Measurements from ENCODE around the gene ACTR1B.
"Not testable (repeated sequence)": the region's sequence is repeated elsewhere in the genome, so short reads cannot be mapped to it uniquely, and the experiment has no call there.

ACTR1B gene

DNA sequence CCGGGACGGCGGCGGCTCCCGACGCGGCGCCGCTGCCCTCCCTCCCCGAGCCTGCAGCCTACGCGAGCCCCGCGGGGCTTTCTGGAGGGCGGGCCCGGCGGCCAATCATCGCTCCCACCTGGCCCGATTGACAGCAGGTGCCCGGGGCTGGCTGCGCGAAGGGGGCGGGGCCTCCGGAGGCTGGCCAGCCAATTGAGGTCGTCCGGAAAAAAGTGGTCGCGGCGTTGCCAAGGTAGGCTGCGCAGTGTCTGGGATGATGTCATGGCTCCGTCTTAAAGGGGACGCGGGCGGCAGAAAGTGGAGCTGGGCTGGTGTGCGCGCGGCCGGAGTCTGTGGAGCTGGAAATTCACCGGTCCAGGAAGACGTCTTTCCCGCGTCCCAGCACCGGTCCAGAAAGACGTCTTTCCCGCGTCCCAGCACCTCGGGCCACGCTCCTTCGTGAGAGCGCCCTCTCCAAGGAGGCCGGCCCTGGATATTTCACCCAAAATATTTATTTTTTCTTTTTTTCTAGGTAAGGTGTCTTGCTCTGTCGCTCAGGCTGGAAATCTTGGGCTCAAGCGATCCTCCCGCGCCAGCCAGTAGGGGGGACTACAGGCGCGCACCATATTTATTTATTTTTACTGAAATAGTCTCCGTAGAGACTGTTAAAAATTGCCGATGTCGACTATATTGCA is at the start of gene ACTR1B:
TSS of gene ACTR1B (minus strand) at position 83 of the 674 bp plus-strand sequence. CDS start 154 bp downstream, outside the sequence.
- DNase-seq (ENCODE audit: low read depth in 2 of 2): peak; percentile 96 to 98

- peak; percentile 52 to 68 for DNase-seq (ENCODE audit: low read depth in 2 of 2)
Measured at GRCh38 chr2:97712693-97713295, 49.0 kb upstream of the ACTR1B start.

DNA sequence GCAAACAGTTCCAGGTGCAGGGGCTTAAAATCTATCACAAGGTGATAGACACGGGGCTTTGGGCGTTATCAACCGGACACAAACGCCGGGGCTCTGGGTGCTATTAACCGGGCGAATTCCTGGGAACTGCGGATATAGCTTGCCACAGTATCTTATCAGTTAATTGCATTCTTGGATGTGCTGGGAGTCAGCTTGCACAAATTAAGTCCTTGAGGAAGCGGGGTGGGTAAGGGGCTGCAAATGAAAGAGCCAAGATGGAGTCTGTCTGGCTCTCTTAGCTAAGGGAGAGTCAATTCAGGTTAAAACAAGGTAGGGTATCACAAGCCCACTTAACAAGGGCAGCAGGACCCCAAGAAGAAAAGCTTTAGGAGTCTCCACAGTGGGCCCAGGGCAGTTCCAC is 48.3 kb upstream of the ACTR1B start:
- DNase-seq (ENCODE audit: low read depth in 2 of 2): not testable (repeated sequence)

DNA sequence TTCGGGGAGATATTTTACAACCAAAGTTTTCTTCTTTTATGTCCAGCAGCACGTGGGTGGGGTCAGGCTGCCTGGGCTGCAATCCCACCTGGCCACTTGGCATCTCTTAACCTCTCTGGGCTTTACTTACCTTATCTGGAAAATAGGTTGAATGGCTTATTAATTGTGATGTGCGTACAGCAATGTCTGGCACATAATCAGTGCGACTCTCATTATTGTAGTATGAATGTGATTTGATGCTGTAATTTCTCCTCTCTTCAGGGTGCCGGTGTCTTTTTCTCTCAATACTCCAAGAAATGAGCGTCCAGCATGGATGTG is 47.5 kb upstream of the ACTR1B start:
- no peak for DNase-seq (ENCODE audit: low read depth in 2 of 2)

DNA sequence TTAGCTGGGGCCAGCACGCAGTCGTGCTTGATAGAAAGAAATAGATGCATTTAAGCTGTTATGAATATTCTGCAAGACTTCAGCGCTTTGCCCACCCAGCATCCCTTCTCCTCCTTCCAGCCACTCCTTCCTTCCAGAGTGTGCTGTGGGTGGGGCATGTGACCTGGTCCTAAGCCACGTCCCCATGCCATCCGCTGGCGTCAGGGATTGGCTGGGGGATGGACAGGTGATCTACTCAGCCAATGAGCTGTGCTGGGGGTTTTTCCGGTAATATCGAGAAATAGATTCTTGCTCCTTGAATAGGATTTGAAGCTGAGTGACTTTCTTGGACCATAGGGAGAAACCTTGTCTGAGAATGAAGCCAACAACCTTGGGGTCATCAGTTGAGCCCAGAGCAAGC is 44.8 kb upstream of the ACTR1B start:
- DNase-seq (ENCODE audit: low read depth in 2 of 2): no peak

- DNase-seq (ENCODE audit: low read depth in 2 of 2): no peak
Measured at GRCh38 chr2:97708048-97708380, 44.2 kb upstream of the ACTR1B start.

GRCh38 chr2:97707362-97708047 is 43.7 kb upstream of the ACTR1B start:
- no peak for DNase-seq (ENCODE audit: low read depth in 2 of 2)

- no peak for DNase-seq (ENCODE audit: low read depth in 2 of 2)
Measured at GRCh38 chr2:97706708-97707345, 43.0 kb upstream of the ACTR1B start.

DNA sequence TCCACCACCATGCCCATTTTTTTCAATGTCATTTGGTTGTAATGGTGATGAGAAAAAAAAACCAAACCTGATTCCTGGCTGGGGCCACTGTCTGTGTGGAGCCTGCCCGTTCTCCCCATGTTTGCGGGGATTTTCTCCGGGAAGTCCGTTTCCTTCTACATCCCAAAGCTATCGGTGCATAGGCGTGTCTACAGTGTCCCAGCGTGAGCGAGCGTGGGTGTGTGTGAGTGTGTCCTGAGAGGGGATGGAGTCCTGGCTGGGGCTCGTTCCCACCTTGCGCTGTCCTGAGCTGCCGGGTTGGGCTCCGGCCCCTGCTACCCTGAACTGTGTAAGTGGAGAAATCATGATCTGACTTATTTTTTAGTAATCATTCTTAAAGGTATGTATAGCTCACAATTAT is 42.3 kb upstream of the ACTR1B start:
- DNase-seq (ENCODE audit: low read depth in 2 of 2): no peak

GRCh38 chr2:97704989-97705388 is 41.1 kb upstream of the ACTR1B start:
- DNase-seq (ENCODE audit: low read depth in 2 of 2): no peak

- DNase-seq (ENCODE audit: low read depth in 2 of 2): no peak
Measured at GRCh38 chr2:97703741-97704140, 39.9 kb upstream of the ACTR1B start.

- DNase-seq (ENCODE audit: low read depth in 2 of 2): no peak
Measured at GRCh38 chr2:97702731-97703470, 39.1 kb upstream of the ACTR1B start.

- DNase-seq (ENCODE audit: low read depth in 2 of 2): no peak
Measured at GRCh38 chr2:97701851-97702465, 38.1 kb upstream of the ACTR1B start.

GRCh38 chr2:97701186-97701585 is 37.3 kb upstream of the ACTR1B start:
- no peak for DNase-seq (ENCODE audit: low read depth in 2 of 2)

DNA sequence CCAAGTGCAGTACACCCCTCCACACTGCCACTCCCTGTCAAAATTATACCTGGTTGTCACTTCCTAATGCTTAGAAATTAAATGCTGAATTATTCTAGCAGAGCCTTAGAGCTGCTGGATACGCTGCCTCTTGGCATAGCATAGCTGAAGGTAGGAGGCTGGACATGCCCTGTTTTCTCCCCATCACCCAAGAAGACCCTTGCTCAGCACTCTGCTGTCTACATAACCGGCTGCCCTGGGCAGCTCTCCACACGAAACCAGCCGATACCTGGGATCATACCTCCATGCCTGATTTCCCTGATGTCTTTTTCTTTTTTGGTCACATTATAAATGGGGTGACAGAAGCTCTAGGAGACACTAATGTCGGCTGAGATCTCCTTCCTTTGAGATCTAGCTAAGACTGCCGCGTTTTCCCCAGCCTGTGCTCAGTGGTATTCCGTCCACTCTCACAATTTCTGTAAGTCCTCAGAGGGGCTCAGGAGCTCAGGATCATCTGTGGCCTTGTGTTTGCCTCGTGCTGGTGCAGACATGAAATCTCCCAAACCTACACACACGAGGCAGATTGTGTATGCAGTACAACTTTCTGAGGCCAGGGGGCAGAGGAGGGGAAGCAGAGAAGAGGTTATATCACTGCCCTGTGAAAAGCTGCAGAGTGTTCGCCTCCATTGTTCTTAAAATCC is 36.1 kb upstream of the ACTR1B start:
- no peak for DNase-seq (ENCODE audit: low read depth in 2 of 2)

GRCh38 chr2:97698530-97698929 is 34.7 kb upstream of the ACTR1B start:
- DNase-seq (ENCODE audit: low read depth in 2 of 2): no peak

- peak; percentile 69 to 81 for DNase-seq (ENCODE audit: low read depth in 2 of 2)
Measured at GRCh38 chr2:97697252-97698235, 33.7 kb upstream of the ACTR1B start.

DNA sequence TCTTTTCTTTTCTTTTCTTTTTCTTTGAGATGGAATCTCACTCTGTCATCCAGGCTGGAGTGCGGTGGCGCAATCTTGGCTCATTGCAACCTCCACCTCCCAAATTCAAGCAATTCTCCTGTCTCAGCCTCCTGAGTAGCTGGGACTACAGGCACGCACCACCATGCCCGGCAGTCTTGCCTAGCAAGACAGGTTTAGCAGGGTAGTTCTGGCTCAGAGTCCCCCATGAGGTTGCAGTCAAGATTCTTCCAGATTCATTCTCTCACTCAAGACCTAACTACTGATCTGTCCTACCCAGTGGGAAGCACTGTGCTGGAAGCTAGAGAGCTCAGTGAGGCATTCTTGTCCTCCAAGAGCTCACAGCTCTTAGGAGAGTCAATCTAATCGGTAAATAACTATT is 31.9 kb upstream of the ACTR1B start:
- DNase-seq (ENCODE audit: low read depth in 2 of 2): no peak

DNA sequence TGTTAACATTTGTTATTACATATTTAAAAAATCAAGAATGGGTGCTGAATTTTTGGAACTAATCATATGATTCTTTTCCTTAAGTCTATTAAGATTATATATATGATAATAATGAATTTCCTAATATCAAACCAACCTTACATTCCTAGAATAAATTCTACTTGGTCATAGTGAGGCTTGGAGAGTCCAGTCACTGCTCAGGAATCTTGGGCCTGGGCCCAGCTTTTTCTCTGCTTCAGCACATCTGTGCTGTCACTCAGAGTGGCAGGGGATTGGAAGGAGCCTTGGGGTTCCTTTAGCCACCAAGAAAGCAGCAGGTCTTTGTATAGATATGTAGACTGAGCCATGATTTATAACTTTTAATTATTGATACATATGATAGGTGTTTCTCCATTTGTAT is 29.6 kb upstream of the ACTR1B start:
- DNase-seq (ENCODE audit: low read depth in 2 of 2): no peak

- DNase-seq (ENCODE audit: low read depth in 2 of 2): no peak
Measured at GRCh38 chr2:97691166-97691565, 27.3 kb upstream of the ACTR1B start.
